SU-DHL-6 (cell line): ENCODE results near the gene UGT1A4.

Experiments used
- CTCF ChIP-seq: fragments of 200-600 bp; sonication (generic); IDR thresholded peaks from one replicate; pipeline ENCODE4 v1.5.1; 2017; ENCODE audit warnings: antibody characterized with exemption, mild to moderate bottlenecking, low read length, moderate library complexity; ENCODE audit not compliant: insufficient read depth, poor library complexity, severe bottlenecking
- EZH2phosphoT487 ChIP-seq: fragments of 200-600 bp; sonication (generic), shearing (Covaris generic); conservative IDR thresholded peaks from 2 replicates; pipeline ENCODE4 v1.6.1; 2018; ENCODE audit warnings: mild to moderate bottlenecking, antibody characterized with exemption, low read length, moderate library complexity, mixed read lengths

GRCh38 chr2:233780771-233781170, 62.2 kb downstream of the UGT1A4 start:
- no peak for TF ChIP-seq CTCF
- no peak for TF ChIP-seq EZH2phosphoT487
